ENCODE results near the gene DMRT3. TPM values are rescaled to one million over a fixed set of nuclear protein-coding genes. Genes with fewer than 3 reads are reported as not detected.

The DMRT3 gene
- total and polyA plus RNA-seq, 10 of the 15 experiments (the other 5 are each of a cell fraction or from before 2014, with no cell fraction given), result 0.06 to 0.11 TPM; not detected in 8

- FAIRE-seq (no peak), ATAC-seq (no peak), DNase-seq (ENCODE audit: low read depth, low spot score) (no peak)
- Histone ChIP-seq H3K27me3 (replicated peaks in 1 of 2; ENCODE audit: control insufficient read depth in 2 of 2, insufficient read depth in 2 of 2, low read length in 1 of 2) (peaks cover under 1 to 3% of the 10 kb centered on the region in 2 experiments; a peak in 3 of 4 replicates), H4K20me1 (ENCODE audit: control insufficient read depth, insufficient read depth) (no peaks in the 10 kb centered on the region), H3K9me3 (replicated peaks; ENCODE audit: control insufficient read depth, insufficient read depth, low read length) (no peaks in the 10 kb centered on the region), H3K27ac (ENCODE audit: control insufficient read depth, insufficient read depth) (no peak overlapping the region), H2AFZ (ENCODE audit: control insufficient read depth, low read depth, low read length) (no peak overlapping the region), H3K4me2 (ENCODE audit: control insufficient read depth, insufficient read depth) (no peak overlapping the region), H3K4me3 (no peak overlapping the region), H3K36me3 (ENCODE audit: control insufficient read depth in 2 of 2, insufficient read depth in 2 of 2, low read length in 1 of 2) (no peaks in the 10 kb centered on the region), H3K4me1 (ENCODE audit: control insufficient read depth, insufficient read depth, low read length) (no peaks in the 10 kb centered on the region), H3K79me2 (ENCODE audit: control insufficient read depth, insufficient read depth, low read length) (no peaks in the 10 kb centered on the region), H3K9ac (ENCODE audit: control insufficient read depth, insufficient read depth, low read length) (no peak overlapping the region)
- TF ChIP-seq SMC3 (IDR thresholded peaks at IDR 0.05; ENCODE audit: borderline replicate concordance, low read length), result no peak
- TF ChIP-seq PRDM15 (CRISPR knock-in tag; IDR thresholded peaks at IDR 0.05), result no peak
- TF ChIP-seq E2F8 (IDR thresholded peaks at IDR 0.05; ENCODE audit: low read depth, partially characterized antibody), result no peak
- POLR2A ChIA-PET, result interaction anchor here (0.7 kb wide), 1 partner anchor 83 kb away, joined by 3 read pairs; no protein-coding TSS in a partner anchor
- in situ Hi-C loops (cut with MboI) (no loop called here), intact Hi-C loops (cut with micrococcal nuclease; ENCODE audit: unreplicated experiment) (no loop called here)
- SMC1A ChIA-PET (ENCODE audit: uncharacterized antibody, unreplicated experiment), result interaction anchor here (1.7 kb wide), 1 partner anchor 578 kb away, joined by 3 read pairs; no protein-coding TSS in a partner anchor
- RAD21 ChIA-PET (ENCODE audit: unreplicated experiment), result no interaction called here
- CTCF ChIA-PET, result interaction anchor here (1.4 kb wide), 1 partner anchor 15 kb away, joined by 4 read pairs; no protein-coding TSS in a partner anchor
- no TSS peak for BruUV-seq (replicated peaks)
- 33% methylated on average over 8 of the region's 8 CpGs for WGBS (ENCODE audit: insufficient coverage, insufficient replicate concordance, low lambda C conversion rate, missing lambda C conversion rate)
Measured at GRCh38 chr9:1025131-1025530, 48.7 kb downstream of the DMRT3 start.

All from GM12878 (cell line).